Mesendoderm (in vitro differentiated cells): ENCODE results near the gene PIH1D1.

ENCODE experiments used
- DNase-seq: peaks from one replicate; pipeline ENCODE4 v3.0.0; 2013
- H2AK5ac ChIP-seq: 2 replicates; pipeline ENCODE4 v1.6.1; 2013; ENCODE audit warnings: low read length, inconsistent platforms
- H2BK120ac ChIP-seq: 2 replicates; pipeline ENCODE4 v1.6.1; 2013; ENCODE audit warnings: low read depth, mild to moderate bottlenecking, low read length, moderate library complexity, mixed read lengths
- H2BK15ac ChIP-seq: replicated peaks from 2 replicates; pipeline ENCODE4 v1.6.1; 2013; ENCODE audit warnings: low read depth, mild to moderate bottlenecking, moderate library complexity
- H2BK5ac ChIP-seq: 2 replicates; pipeline ENCODE4 v1.6.1; 2013; ENCODE audit warnings: low read length, inconsistent platforms
- H3K18ac ChIP-seq: 2 replicates; pipeline ENCODE4 v1.6.1; 2013; ENCODE audit warnings: mild to moderate bottlenecking, low read length, mixed read lengths
- H3K23ac ChIP-seq: one replicate; pipeline ENCODE4 v1.6.1; 2013; ENCODE audit warnings: low read length
- H3K27ac ChIP-seq: 2 replicates; pipeline ENCODE4 v1.5.1; 2013; ENCODE audit warnings: low read depth, mild to moderate bottlenecking, inconsistent platforms, low read length, moderate library complexity
- H3K27me3 ChIP-seq: 2 replicates; pipeline ENCODE4 v1.6.1; 2013; ENCODE audit warnings: low read length, control low read depth, mild to moderate bottlenecking, inconsistent platforms; ENCODE audit not compliant: insufficient read depth, poor library complexity
- H3K36me3 ChIP-seq: 2 replicates; pipeline ENCODE4 v1.6.1; 2013; ENCODE audit warnings: low read length, inconsistent platforms; ENCODE audit not compliant: control insufficient read depth, insufficient read depth
- H3K4ac ChIP-seq: one replicate; pipeline ENCODE4 v1.6.1; 2013; ENCODE audit warnings: low read depth, mild to moderate bottlenecking, low read length, moderate library complexity
- H3K4me1 ChIP-seq: 2 replicates; pipeline ENCODE4 v1.6.1; 2013; ENCODE audit warnings: low read depth, low read length, inconsistent platforms; ENCODE audit not compliant: control insufficient read depth
- H3K4me2 ChIP-seq: 2 replicates; pipeline ENCODE4 v1.6.1; 2013; ENCODE audit warnings: low read length
- H3K4me3 ChIP-seq: 2 replicates; pipeline ENCODE4 v1.5.1; 2013; ENCODE audit warnings: mild to moderate bottlenecking, low read length
- H3K56ac ChIP-seq: one replicate; pipeline ENCODE4 v1.6.1; 2013; ENCODE audit warnings: low read length
- H3K79me1 ChIP-seq: 2 replicates; pipeline ENCODE4 v1.6.1; 2013; ENCODE audit warnings: low read length, inconsistent platforms
- H3K79me2 ChIP-seq: 2 replicates; pipeline ENCODE4 v1.6.1; 2013; ENCODE audit warnings: mild to moderate bottlenecking, low read length; ENCODE audit not compliant: control insufficient read depth, insufficient read depth
- H3K9ac ChIP-seq: 2 replicates; pipeline ENCODE4 v1.6.1; 2013; ENCODE audit warnings: low read length, inconsistent platforms
- H4K5ac ChIP-seq: one replicate; pipeline ENCODE4 v1.6.1; 2013; ENCODE audit warnings: low read length
- H4K8ac ChIP-seq: one replicate; pipeline ENCODE4 v1.6.1; 2013; ENCODE audit warnings: low read depth, mild to moderate bottlenecking, control low read depth, low read length, moderate library complexity
- WGBS: extraction: QIAGEN DNeasy Blood & Tissue Kit; methylation state at CpG from one replicate; pipeline ENCODE4 v1.1.7; 2013; ENCODE audit warnings: low lambda C conversion rate, missing lambda C conversion rate; ENCODE audit not compliant: insufficient coverage; ENCODE audit errors: extremely low coverage; 5-methylcytosine and 5-hydroxymethylcytosine counted together

PIH1D1 gene

GRCh38 chr19:49455773-49456172 lies 4.2 kb upstream of the PIH1D1 start:
- Histone ChIP-seq H3K4me2 (no peak overlapping the region), H3K4me1 (no peaks in the 10 kb centered on the region), H2BK5ac (no peak overlapping the region), H3K9ac (no peak overlapping the region), H3K56ac (no peak overlapping the region), H3K27me3 (no peaks in the 10 kb centered on the region), H3K18ac (no peak overlapping the region), H3K23ac (no peak overlapping the region), H4K5ac (no peak overlapping the region), H3K79me1 (peaks cover 3% of the 10 kb centered on the region), H3K36me3 (no peaks in the 10 kb centered on the region), H3K27ac (no peak overlapping the region), H4K8ac (no peak overlapping the region), H2BK15ac (no peak overlapping the region), H2AK5ac (no peak overlapping the region), H2BK120ac (no peak overlapping the region), H3K4ac (no peak overlapping the region), H3K4me3 (no peak overlapping the region), H3K79me2 (peaks cover under 1% of the 10 kb centered on the region)
- no CpG with 5 or more reads among the region's 5 CpGs for whole genome bisulfite sequencing
- DNase-seq: no peak

GRCh38 chr19:49453757-49454240 lies 2.2 kb upstream of the PIH1D1 start:
- no peak overlapping the region for H3K23ac ChIP-seq
- no CpG with 5 or more reads among the region's 10 CpGs for WGBS
- H3K4me1 ChIP-seq: no peaks in the 10 kb centered on the region
- no peak overlapping the region for H2BK120ac ChIP-seq
- H4K8ac ChIP-seq: peak overlapping the region; percentile 95
- no peak for DNase-seq
- peak overlapping the region; percentile 89 for H4K5ac ChIP-seq
- H3K18ac ChIP-seq: peak overlapping the region; percentile 95
- no peaks in the 10 kb centered on the region for H3K27me3 ChIP-seq
- H2BK15ac ChIP-seq: no peak overlapping the region
- H3K9ac ChIP-seq: peak overlapping the region; percentile 98
- H3K4me2 ChIP-seq: peak overlapping the region; percentile 96
- peak overlapping the region; percentile 85 for H3K4me3 ChIP-seq
- peak overlapping the region; percentile 85 for H3K27ac ChIP-seq
- peak overlapping the region; percentile 98 for H3K56ac ChIP-seq
- H3K79me1 ChIP-seq: peaks cover 9% of the 10 kb centered on the region
- peak overlapping the region; percentile 98 for H2AK5ac ChIP-seq
- peak overlapping the region; percentile 97 for H3K4ac ChIP-seq
- peaks cover 2% of the 10 kb centered on the region for H3K36me3 ChIP-seq
- H3K79me2 ChIP-seq: peaks cover 6% of the 10 kb centered on the region
- H2BK5ac ChIP-seq: peak overlapping the region; percentile 74

- peak within 1 kb of the TSS; percentile 95 for H4K8ac ChIP-seq
- WGBS: no CpG with 5 or more reads among the region's 66 CpGs
Observed at GRCh38 chr19:49453013-49453756, 1.6 kb upstream of the PIH1D1 start, which contains the start of gene ALDH16A1. Gene ALDH16A1 (plus strand): TSS chr19:49453225. CDS start chr19:49453332, 107 bp downstream.

GRCh38 chr19:49450405-49450804 lies 1.2 kb downstream of the PIH1D1 start:
- Histone ChIP-seq H2BK5ac (no peak overlapping the region), H2BK120ac (no peak overlapping the region), H3K23ac (no peak overlapping the region), H2AK5ac (no peak overlapping the region), H4K5ac (no peak overlapping the region), H4K8ac (no peak overlapping the region), H3K4me1 (no peaks in the 10 kb centered on the region), H2BK15ac (no peak overlapping the region), H3K56ac (no peak overlapping the region), H3K9ac (peak overlapping the region; percentile 23), H3K18ac (no peak overlapping the region), H3K4ac (no peak overlapping the region), H3K27ac (no peak overlapping the region), H3K4me3 (no peak overlapping the region), H3K79me1 (peaks cover 11% of the 10 kb centered on the region), H3K79me2 (peaks cover 6% of the 10 kb centered on the region), H3K36me3 (peaks cover 5% of the 10 kb centered on the region), H3K4me2 (peak overlapping the region; percentile 4), H3K27me3 (no peaks in the 10 kb centered on the region)
- no CpG with 5 or more reads among the region's 7 CpGs for WGBS
- DNase-seq: no peak

More at GRCh38 chr19:49453013-49453756, 1.6 kb upstream of the PIH1D1 start, which contains the start of gene ALDH16A1:
- H3K4ac ChIP-seq: peak within 1 kb of the TSS; percentile 97
- DNase-seq: peak; percentile 99
- peak within 1 kb of the TSS; percentile 98 for H3K9ac ChIP-seq
- H3K27me3 ChIP-seq: no peaks in the 10 kb centered on the region
- H3K4me2 ChIP-seq: peak within 1 kb of the TSS; percentile 96
- no peak within 1 kb of the TSS for H2BK120ac ChIP-seq
- H3K79me2 ChIP-seq: peaks cover 6% of the 10 kb centered on the region
- H2BK15ac ChIP-seq: no peak within 1 kb of the TSS
- no peak within 1 kb of the TSS for H3K23ac ChIP-seq
- H4K5ac ChIP-seq: peak within 1 kb of the TSS; percentile 89
- H3K56ac ChIP-seq: peak within 1 kb of the TSS; percentile 99
- peaks cover 11% of the 10 kb centered on the region for H3K79me1 ChIP-seq
- H3K36me3 ChIP-seq: peaks cover 2% of the 10 kb centered on the region
- H2AK5ac ChIP-seq: peak within 1 kb of the TSS; percentile 98
- H2BK5ac ChIP-seq: peak within 1 kb of the TSS; percentile 74
- H3K27ac ChIP-seq: peak within 1 kb of the TSS; percentile 98
- H3K18ac ChIP-seq: peak within 1 kb of the TSS; percentile 95
- H3K4me1 ChIP-seq: no peaks in the 10 kb centered on the region
- peak within 1 kb of the TSS; percentile 85 for H3K4me3 ChIP-seq

GRCh38 chr19:49448432-49448786 lies 3.2 kb downstream of the PIH1D1 start:
- H2BK120ac ChIP-seq: no peak overlapping the region
- DNase-seq: no peak
- no peak overlapping the region for H4K5ac ChIP-seq
- no peak overlapping the region for H3K4me3 ChIP-seq
- no peak overlapping the region for H2BK15ac ChIP-seq
- H3K23ac ChIP-seq: no peak overlapping the region
- H3K9ac ChIP-seq: no peak overlapping the region
- no peak overlapping the region for H3K56ac ChIP-seq
- WGBS: no CpG with 5 or more reads among the region's 6 CpGs
- H3K4me2 ChIP-seq: no peak overlapping the region
- H3K4me1 ChIP-seq: no peaks in the 10 kb centered on the region
- no peak overlapping the region for H2BK5ac ChIP-seq
- peaks cover 8% of the 10 kb centered on the region for H3K79me1 ChIP-seq
- no peaks in the 10 kb centered on the region for H3K27me3 ChIP-seq
- H3K27ac ChIP-seq: no peak overlapping the region
- no peak overlapping the region for H2AK5ac ChIP-seq
- peaks cover 6% of the 10 kb centered on the region for H3K79me2 ChIP-seq
- no peak overlapping the region for H3K18ac ChIP-seq
- H3K36me3 ChIP-seq: peaks cover 5% of the 10 kb centered on the region
- no peak overlapping the region for H4K8ac ChIP-seq
- no peak overlapping the region for H3K4ac ChIP-seq
